Subcutaneous adipose tissue (tissue), 4 donors: ENCODE results near the gene ACAA1. TPM values are rescaled to one million over a fixed set of nuclear protein-coding genes. Genes with fewer than 3 reads are reported as not detected.

ENCODE experiments used
- total RNA-seq, 4 donors: library from RNA; depleted of rRNA; stranded (reverse); fragments of >200 nt; gene quantifications; one replicate each; pipeline ENCODE4 v1.1.0, GENCODE V29; 2016
- TF ChIP-seq, protein P1 (sequence below): fragments of 450-650 bp; IDR thresholded peaks from one replicate; pipeline ENCODE4 v1.5.1; 2016; ENCODE audit warnings: low read depth, mild to moderate bottlenecking, control low read depth, antibody characterized with exemption, moderate library complexity

The ACAA1 gene
- total RNA-seq, 4 donors from 2014 or later: 42.4 to 121 (median 74.5) TPM

DNA sequence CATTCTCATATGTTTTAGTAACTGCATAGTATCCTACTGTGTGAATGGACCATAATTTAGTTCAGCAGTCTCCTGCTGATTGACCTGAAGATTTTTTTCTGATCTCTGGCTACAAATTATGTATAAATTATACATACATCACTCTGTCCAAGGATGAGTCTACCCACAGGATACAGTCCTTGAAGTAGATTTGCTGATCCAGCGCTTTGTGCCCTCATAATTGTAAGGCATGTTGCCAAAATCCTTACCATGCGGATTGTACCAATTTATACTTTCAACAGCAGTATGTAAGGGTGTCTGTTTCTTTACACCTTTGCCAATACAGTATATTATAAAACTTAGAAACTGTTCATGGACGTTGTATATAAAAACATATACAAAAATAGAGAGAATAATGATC, 46.5 kb downstream of the ACAA1 start:
- TF ChIP-seq, protein P1, sequence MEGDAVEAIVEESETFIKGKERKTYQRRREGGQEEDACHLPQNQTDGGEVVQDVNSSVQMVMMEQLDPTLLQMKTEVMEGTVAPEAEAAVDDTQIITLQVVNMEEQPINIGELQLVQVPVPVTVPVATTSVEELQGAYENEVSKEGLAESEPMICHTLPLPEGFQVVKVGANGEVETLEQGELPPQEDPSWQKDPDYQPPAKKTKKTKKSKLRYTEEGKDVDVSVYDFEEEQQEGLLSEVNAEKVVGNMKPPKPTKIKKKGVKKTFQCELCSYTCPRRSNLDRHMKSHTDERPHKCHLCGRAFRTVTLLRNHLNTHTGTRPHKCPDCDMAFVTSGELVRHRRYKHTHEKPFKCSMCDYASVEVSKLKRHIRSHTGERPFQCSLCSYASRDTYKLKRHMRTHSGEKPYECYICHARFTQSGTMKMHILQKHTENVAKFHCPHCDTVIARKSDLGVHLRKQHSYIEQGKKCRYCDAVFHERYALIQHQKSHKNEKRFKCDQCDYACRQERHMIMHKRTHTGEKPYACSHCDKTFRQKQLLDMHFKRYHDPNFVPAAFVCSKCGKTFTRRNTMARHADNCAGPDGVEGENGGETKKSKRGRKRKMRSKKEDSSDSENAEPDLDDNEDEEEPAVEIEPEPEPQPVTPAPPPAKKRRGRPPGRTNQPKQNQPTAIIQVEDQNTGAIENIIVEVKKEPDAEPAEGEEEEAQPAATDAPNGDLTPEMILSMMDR: no peak

DNA sequence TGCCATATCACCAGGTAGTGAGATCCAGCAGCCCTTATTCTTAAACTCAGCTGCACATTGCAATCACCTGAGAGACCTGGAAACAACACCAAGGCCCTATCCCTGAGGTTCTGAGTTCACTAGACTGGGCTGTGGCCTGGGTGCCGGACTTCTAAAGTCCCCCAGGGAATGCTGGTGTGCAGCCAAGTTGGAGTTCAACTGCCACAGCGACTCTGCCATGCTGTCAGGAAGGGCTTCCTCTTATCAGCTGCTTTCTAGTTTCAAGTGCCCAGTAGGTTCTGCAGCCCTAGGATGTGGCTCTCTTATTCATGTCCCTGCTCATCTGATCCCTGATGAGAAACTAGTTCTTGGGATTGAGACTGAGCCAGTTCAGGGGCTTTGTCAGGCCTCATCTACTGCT, 47.8 kb downstream of the ACAA1 start:
- TF ChIP-seq, protein P1: no peak

GRCh38 chr3:38088126-38089078, 48.5 kb downstream of the ACAA1 start:
- TF ChIP-seq, protein P1: no peak

GRCh38 chr3:38086496-38086895, 50.4 kb downstream of the ACAA1 start:
- TF ChIP-seq, protein P1: no peak

DNA sequence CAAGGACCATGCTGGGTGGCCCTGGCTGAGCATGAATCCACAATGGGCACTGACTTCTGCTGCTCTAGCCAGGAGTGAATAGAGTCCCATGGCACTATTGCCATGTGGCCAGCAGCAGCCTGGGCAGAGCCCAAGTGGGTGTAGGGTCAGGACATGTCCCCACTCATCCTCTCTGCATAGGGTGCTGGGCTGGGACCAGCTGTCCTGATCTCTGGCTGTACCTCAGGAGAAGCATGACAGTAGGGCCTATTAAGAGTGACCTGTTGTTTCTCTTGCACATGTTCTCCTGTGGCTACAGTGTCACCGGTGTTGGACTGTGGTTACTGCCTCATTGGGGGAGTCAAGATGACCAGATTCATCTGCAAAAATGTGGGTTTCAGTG, 51.0 kb downstream of the ACAA1 start:
- TF ChIP-seq, protein P1: no peak

DNA sequence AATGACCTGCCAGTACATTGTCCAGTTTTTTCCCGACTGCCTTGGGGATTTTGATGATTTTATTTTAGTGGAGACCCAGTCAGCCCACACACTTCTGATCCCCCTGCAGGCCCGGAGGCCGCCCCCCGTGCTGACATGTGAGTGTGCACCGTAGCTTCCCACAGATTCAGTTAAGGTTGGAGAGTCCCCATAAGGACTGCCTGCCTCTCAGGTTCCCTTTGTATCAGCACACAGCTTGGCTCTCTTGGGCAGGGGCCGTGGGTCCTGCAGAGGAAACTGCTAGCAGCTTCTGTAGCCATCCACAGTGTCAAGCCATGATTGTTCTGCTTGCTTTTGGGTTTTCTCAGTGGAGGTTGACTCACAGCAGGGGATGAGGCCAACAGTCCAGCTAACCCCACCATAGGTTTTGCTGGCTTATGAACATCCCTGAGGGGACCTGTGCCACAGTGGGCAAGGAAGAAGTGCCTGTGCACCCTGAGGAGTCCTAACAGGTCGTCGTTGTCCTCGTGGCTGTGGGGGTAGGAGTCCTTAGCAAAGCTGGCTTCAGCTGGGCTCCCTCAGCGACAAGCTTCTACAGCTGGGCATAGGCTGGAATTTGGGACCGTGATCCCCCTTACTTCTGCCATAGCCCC, 51.5 kb downstream of the ACAA1 start:
- TF ChIP-seq, protein P1: no peak
